NAMALWA (cell line): ENCODE results near the gene PARVB.
"Not testable (repeated sequence)": the region's sequence is repeated elsewhere in the genome, so short reads cannot be mapped to it uniquely, and the experiment has no call there.

Experiments used
- DNase-seq: peaks from one replicate; pipeline ENCODE4 v3.0.0-alpha.2; 2015; ENCODE audit warnings: low spot score

PARVB gene

DNA sequence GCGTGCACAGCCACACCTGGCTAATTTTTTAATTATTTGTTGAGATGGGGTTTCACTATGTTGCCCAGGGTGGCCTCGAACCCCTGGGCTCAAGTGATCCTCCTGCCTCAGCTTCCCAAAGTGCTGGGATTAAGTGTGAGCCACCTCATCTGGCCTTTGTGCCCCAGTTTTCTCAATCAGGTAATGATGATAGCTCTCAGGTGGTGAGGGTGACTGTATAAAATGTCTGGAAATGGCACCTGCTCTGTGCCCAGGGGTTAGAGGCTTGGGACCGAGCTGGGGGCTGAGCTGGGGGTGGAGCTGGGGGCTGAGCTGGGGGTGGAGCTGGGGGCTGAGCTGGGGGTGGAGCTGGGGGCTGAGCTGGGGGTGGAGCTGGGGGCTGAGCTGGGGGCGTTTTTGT, 32.5 kb downstream of the PARVB start:
- DNase-seq = not testable (repeated sequence)

DNA sequence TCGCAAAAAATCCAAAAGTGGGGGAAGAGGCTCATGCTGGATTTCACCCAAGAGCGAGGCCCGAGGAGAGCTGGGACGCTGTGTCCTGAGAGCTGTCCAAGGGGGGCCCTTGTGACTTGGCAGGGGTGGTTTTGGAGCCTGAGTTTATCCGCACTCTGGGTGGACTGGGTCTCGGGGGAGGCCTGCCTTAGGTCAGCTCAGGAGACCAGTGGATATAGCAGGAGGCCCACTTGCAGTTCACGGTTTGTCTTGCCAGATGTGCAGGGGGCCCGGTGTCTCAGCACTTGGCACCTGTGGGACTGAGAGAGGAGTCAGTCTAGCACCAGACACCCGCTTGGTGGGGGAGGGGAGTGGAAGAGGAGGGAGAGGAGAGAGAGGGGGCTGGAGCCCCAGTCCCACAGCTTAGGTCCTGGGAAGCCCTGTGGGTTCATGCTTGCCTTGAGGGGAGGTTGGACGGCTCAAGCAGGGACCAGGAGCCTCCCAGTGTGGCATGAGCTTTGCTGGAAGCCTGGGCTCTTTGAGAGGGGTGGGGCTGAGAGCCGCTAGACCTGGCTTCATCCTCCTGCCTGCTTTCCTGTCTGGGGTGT, 33.4 kb downstream of the PARVB start:
- no peak for DNase-seq

DNA sequence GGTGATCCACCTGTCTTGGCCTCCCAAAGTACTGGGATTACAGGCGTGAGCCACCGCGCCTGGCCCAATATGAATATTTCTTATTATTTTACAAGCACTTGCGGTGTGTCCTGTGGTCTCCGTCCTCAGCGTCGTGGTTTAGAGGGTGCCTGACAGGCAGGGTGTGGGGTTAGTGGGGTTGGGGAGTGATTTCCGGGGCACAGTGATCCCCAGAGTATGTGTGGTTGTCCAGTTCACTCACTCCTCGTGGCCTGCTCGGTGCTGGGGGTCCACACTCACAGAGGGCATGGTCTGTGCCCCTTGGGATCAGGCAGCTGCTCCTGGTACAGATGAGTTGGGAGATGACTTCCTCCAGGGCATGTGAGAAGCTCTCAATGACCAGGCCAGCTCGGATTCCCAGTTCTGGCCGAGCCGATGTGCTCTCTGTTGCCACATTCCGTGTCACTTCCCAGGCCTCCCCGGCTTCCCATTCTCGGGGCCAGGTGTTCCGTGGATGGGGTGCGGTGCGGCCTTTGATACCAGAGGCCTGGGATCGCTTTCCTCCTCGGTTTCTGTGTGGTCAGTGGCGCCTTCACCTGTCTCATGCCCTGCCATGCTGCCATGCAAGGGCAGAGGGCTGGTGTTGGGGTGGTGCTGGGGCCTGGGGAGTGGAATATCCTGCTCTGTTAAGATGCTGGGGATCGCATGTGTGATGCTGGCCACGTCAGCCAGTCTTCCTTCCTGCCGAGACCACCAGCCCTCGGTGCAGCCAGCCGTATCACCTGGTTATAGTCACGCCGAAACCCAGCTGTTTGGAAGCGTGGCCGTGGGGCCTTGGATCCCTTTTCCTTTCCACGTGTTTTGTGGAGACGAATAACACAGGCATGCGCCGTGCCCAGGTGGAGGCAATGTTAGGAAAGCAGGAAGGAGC, 39.6 kb downstream of the PARVB start:
- no peak for DNase-seq

DNA sequence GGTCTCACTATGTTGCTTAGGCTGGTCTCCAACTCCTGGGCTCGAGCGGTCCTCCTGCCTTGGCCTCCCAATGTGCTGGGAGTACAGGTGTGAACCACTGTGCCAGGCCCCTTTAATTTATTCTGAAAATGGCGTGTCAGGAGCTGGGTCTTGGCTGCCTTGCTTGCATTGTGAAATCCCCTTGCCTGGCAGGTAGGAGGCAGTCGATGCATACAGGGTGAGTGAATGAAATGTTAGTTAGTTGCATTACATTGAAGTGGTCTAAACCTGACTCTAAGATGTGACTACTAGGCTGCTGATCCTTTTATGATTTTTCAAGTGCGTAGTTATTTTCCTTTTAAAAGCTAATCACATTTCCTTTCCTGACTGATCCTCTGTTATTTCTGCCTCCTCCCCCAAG, 42.9 kb downstream of the PARVB start:
- DNase-seq = no peak

DNA sequence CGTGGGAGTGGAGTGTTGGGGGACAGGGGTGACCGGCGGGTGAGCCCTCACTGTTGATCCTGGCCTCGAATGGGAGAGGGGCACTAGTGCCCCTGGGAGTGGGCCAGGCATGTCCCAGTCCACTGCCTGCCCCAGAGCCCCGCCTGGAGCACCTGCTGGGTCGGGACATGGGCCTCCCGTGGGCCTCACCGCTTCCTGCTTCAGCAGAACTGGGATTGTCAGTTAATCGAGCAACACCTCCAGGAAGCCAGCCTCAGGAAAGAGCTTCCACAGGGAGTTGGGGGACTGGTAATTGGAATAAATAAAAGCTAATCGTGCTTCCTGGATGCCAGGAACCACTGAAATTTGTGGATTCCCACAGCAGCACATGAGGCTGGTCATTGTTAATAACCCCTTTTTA, 43.8 kb downstream of the PARVB start:
- DNase-seq = no peak

DNA sequence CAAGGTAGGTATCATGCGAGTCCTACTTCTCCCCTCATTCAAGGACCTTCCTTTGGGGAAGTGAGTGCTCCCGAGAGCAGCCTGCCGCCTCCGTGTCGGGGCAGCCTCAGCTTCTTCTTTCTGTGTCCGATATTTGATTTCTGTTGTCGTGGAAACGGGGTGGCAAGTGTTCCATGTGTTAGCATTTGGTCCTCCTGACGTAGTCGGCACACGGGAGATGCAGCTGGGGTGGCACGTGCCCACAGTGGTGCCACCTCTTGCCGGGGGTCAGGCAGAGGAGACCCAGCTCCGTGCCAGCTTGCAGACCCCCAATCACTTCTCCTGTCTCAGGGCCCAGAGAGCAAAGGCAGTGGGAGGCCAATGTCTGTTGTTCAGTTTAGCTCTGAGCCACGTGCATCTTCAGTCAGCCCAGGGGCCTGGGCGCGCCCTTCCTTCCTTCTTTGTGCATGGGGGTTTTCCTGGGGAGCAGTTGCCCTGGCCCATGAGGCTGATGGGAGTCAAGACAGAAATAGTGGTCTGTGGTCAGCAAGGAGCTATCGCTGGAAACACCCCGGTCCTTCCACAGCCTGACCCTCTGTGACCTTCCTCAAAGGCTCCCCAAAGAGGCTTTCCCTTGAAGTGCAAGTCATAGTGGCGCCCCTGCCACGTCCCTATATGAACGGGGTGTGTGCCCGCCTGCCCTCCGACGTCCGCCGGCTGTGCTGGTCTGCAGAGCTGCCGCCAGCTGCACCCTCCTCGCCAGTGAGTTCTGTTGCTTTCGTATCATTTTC, 44.5 kb downstream of the PARVB start:
- no peak for DNase-seq

DNA sequence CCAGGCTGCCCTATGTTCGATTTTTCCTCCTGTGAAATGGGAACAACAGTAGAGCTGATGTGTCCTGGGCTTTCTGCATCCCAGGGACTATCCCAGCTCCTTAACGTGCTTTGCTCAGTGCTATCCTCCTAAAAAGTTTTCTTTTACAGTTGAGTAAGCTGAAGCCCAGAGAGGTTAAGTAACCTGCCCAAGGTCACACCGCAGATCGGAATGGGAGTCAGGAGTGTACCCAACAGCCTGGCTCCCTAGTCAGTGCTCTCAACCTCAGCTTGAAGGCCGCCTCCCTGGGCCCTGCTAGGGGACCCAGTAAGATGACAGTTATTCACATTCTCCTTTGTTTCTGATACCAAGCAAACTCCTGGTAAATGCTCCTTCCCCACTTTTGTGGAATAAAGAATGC, 45.9 kb downstream of the PARVB start:
- no peak for DNase-seq

DNA sequence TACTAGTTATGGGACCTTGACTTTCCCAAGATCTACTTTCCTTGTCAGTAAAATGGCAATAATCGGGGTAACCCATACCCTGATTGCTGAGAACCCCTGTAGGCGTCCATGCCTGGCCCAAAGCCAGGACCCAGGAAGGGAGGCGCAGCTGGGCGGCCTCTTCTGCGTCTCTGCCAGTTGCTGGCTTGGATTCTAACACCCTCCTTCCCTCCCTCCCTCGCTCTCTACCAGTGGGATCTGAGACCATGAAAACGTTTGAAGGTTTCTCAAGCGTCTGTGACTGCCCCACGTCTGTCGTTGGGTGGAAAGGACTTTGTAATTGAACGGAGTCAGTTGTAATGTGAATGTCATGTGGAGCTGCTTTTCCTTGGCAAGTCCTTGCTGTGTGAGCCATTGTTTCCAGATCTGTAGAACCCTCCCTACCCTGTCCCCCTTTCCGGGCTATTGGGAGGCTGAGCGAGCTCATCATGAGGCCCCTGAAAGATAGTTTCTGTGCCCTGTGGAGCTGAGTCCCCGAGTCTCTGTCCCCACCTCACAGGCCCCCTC, 47.8 kb downstream of the PARVB start:
- no peak for DNase-seq

DNA sequence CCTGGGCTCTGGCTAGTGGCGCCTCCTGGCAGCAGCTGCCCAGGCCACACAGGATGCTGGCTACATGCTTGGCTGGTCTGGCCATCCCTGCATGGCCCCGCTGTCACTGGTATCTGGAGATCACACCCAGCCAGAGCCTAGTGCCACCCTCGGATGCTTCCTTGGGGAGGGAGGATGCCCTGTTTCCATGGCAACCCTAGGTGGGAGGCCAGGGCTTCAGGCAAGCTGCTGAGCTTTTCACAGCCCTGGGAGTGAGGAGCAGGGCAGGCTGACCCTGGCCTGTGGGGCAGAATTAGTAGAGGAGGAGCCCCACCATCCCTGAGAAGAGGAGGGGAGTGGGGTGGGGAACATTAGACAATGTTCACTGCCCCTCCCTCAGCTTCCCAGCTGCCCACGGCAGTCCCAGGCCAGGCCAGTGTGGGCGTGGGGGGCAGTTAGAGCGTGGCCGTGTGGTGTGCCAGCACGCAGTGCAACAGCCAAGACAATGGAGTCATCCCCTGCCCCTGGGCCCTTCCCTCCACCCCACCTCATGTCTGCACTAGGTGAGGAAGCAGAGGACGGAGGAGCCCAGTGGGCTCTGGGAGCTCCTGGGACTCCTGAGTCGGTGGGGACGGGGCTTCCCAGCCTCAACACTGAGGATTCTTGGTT, 50.4 kb downstream of the PARVB start:
- no peak for DNase-seq

DNA sequence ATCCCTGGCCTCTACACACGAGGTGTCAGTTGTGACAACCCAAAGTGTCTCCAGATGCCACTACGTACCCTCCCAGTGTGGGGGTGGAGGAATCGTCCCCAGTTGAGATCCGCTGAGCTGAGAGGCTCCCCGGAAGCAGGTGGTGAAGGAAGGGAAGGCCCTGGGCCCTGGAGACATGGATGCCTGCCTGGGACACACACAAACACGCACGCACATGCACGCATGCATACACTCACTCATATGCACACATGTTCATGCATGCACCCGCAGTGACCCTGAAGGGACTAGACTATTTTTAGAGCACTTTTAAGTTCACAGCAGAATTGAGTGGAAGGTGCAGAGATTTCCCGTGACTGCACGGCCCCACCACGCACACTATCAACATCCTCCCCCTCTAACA, 50.9 kb downstream of the PARVB start:
- no peak for DNase-seq

DNA sequence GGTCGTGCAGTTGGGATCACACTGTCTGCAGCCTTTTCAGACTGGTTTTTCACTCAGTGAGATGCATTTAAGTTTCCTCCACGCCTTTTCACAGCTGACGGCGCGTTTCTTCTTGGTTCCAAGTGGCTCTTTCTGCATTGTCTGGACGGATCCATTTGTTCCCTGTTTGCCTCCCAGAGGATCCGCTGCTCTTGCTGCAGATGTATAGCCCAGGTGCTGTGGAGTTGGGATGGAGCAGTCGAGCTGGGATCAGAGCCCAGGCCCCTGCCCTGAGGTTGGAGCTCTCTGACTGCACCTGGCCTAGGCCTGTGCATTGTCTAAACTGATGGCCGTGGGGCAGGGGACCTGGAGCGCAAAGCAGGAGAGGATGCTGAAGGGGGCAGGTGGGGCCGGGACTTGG, 51.6 kb downstream of the PARVB start:
- DNase-seq = no peak

DNA sequence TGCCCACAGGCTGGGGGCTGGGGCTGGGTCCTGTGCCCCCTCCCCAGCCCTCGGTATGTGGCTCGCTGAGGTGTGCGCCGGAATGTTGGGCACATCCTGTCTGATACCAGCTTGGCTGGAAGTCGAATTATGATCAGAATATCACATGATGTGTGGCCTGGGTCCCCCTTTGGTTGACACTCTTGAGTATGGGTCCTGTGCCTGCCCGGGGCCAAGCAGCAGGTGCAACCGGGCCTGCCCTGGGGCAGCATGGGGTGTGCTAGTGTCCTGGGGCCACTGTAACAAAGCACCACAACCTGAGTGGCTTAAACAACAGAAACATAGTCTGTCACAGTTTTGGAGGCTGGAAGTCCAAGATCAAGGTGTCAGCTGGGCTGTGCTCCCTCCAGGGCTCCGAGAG, 52.7 kb downstream of the PARVB start:
- no peak for DNase-seq

DNA sequence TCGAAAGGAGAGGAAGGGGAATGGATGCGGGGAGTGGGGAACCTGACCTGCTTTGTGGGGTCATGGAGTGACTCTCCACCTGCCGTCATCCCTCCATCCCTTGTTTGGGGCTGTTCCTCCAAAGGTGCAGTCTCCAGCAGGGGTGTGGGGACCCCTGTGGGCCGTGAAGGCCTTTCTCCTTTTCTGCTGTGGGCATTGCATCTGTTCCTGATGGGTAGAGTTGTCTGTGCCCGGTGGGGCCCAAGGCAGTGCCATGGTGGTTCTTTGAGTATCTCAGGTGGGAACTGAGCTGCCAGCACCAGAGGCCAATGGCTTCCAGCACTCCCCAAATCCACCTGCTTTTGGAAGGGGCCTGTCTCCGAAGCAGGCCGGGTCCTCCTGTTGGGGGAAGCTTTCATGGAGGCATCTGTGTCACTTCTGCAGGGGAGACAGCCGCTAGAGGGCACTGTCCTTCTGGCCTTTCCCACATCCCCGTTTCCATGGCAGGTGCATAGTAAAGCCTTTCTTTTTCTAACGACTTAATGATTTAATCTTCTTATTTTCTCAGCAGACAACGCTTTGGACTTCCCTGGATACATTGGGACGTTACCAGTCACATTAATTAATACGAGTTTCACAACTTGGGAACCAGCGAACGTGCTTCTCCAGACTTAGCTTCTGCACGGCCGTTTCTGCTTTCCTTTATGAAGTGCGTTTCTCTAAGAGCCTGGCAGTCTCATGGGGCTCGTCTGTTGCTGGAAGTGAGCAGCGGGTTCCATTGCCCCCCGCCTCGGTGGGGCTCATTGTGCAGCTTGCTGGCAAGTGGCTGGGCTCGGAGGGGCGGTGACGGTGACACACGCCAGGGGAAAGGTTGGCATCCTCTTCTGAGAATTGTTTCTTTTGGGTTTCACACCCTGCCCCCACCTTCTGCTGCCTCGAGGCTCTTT, 57.1 kb downstream of the PARVB start:
- peak; percentile 71 for DNase-seq

DNA sequence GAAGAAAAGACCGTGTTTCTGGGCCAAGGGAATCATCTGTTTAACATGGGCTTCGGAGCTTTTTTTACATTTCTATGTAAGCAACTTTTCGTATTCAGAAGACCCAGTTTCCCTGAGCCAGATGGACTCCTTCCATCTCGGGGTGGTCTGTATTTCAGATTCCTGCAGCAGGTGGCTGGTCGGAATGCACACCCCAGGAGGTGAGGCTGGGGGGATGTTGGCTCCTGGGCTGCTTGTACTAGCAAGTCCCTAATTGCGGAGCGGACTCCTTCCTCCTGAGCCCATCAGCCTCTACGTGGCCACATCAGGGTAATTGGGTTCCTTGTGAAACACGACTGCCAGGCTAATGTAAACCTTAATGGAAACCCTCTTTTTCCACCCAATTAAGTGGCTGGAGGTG, 58.7 kb downstream of the PARVB start:
- DNase-seq = no peak

DNA sequence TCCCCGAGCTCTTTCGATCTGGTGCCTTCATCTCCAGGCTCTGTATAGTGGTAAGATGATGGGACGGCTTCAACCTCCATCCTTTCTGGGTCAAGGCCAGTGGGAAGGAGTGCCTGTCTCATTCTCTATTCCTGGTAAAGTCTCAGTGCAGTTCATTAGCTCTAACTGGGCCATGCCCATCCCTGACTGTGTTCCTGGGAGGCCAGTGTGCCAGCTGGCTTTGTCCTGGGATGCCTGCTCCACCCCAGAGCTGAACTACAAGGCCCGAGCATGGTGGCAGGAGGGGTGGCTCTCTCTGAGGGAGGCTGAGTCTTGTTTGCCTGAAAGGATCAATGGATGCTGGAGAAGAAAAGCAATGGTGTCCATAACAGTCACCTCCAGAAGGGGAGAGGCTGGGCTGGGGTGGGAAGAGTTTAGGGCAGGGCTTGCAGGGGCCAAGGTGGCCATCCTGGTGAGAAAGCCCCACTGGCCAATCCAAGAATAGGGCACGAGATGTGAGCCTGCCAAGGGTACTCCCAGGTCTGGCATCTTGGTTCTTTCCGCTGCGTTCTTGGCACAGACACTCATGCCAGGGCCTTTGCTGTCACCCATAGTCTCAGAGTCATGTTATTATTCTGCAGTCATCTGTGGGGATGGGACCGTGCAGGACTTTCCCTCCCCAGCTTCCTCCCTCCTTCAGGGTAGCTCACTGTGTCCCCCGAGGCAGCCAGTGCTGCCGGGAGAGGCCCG, 60.1 kb downstream of the PARVB start:
- no peak for DNase-seq

DNA sequence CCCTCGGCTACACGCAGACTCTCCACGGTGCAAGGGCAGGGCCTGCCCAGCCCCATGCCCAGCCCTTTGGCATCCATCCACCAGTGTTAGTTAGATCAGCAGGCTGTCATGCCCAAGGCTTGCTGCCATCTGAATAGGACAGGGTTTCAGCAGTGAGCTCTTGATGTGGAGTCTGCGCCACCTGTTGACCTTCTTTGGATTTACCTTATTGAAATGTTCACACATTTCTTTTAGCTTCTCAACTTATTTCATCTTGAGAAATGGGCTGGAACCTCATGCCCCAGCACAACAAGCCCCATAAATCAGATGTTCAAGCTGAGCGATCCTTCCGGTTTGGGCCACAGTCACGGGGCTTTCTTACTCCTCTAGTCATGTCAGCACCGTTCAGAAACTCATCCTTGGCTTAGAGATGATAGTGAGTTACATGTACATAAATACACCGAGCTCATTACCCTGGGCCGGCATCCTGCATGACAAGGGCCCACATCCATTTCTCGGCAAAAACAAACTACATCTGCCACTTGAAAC, 61.7 kb downstream of the PARVB start:
- DNase-seq = peak; percentile 76

DNA sequence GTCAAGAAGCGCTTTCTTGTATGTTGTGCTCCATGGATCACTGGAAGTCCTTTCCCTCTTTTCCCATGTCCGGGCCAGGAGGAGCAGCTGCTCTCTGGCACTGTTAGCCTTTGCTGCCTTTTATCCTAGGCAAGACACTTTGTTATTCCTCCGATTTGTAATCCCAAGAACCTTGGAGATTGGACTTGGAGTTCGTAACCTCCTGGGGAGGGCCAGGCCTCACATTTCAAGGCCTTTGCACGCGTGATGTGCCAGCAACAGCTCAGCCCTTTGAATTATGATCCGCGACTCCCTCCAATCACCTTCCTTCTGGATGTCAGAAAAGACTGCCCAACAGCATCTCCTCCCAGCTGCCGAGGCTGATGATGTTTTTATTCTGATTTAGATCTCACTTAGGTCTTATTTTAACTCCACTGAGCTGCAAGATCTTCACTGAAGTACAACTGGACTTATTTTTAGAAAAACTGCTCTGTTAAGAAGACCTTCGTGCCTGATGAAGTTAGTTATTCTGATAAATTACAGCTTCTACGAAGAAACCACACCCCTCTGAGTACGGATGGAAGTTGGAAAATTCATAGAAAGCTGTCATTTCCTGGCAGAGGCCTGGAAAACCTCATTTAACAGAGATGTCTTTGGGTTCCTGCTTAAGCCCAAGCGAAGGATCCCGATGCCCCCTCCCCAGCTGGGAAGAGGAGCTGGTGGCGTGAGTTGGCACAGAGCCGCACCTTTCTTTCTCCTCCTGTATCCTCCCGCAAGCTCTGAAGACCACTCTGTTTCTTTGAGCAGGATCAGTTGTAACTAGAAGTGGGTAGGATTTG, 62.4 kb downstream of the PARVB start:
- no peak for DNase-seq

DNA sequence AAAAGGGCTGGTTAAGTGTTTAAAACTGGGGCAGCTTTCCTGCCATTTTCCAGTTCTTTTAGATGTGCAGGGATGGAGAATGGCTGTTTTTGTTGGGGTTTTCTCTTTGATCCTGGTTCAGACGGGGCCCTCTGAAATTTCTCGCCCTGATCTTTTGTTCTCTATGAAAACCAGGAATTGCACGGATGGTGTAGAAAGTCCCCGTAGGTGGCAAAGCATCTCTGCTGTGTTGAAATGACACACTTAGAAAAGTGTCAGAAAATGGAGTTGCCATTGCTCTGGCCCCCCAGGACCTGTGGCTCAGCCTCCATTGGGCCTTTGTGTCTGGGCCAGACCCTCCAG, 63.0 kb downstream of the PARVB start:
- no peak for DNase-seq

DNA sequence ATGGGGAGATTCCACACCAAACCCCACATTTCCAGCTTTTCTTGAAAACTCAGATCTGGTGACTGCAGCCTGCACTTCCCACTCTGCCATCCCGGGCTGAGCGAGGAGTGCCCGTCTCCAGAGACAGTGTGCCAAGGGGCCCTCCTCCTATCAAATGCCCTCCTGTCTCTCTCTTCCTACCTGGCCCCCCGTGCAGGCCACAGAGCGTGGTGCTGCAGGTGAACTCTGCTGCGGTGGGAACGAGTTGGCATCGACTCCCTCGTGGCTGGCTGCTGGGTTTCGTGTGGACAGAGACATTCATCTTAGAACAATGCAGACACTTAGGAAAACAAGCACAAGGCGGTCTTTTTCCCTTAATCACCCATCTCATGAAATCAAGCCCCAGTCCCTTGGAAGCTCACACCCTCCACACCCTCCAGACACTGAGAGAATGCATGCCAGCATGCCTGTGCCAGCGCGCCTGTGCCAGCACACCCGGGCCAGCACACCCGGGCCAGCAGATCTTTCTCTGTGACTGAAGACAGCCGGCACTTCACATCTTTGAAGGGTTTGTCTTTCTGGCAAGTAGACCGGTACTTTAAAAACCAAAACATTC, 65.0 kb downstream of the PARVB start:
- DNase-seq = no peak
